COLO829 (cell line): ENCODE results near the gene ZBTB16.

Experiments
- DNase-seq: peaks from one replicate; pipeline ENCODE4 v3.0.0; 2012; ENCODE audit warnings: low spot score

The ZBTB16 gene

DNA sequence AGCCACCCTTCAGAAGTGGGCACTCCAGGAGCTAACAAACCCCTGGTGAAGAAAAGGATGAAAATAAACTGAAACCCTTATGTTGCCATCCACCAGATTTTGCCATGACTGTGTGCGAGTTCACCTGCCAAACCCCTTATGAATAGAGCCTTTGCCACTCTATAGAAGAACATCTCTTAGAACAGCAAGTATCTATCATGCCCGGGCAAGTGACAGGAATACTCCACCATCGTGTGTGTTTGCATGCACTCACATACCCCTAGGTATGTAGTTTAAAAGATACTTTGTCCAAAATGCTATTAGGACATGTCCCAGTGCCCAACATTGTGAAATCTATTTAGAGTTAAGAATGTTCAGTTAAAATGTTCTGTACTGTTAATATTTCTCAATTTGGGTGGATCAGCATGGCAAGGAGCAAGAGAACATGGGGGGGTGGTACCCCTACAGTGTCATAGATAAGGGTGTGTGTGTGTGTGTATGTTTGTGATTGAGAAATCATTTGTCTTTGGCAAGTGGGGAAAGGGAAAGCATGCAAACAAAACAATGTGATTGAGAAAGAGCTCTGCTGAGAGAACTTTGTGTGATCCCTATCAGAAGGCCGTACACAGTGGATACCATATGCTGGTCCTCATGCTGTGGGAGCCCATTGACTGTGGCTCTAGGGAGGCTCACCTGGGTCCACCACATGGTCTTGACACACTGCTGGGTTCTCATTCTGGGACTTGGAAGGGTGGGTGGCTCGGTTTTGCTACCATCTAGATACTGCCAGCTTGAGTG is 94.9 kb downstream of the ZBTB16 start:
- no peak for DNase-seq

GRCh38 chr11:114155116-114155515 is 95.6 kb downstream of the ZBTB16 start:
- DNase-seq = no peak

DNA sequence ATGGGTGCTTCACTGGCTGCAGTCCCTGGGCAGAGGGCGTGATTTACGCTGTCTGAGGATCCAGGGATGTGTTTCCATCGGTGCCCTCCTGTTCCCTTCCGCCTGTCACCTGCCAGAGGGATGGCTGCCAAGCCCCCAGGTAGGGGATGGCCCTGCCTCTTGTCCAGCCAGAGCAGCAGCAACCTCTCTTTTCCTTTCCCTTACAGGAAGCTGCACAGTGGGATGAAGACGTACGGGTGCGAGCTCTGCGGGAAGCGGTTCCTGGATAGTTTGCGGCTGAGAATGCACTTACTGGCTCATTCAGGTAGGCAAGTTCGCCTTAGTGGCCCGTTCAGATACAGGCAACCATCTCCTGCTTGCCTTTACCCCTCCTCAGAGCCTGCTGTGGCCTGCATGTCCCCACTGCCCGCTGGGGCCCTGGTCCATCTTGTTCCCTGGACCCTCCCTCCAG is 96.6 kb downstream of the ZBTB16 start:
- no peak for DNase-seq

GRCh38 chr11:114156782-114157181 is 97.3 kb downstream of the ZBTB16 start:
- DNase-seq = no peak

GRCh38 chr11:114157476-114158050 is 98.1 kb downstream of the ZBTB16 start:
- no peak for DNase-seq

DNA sequence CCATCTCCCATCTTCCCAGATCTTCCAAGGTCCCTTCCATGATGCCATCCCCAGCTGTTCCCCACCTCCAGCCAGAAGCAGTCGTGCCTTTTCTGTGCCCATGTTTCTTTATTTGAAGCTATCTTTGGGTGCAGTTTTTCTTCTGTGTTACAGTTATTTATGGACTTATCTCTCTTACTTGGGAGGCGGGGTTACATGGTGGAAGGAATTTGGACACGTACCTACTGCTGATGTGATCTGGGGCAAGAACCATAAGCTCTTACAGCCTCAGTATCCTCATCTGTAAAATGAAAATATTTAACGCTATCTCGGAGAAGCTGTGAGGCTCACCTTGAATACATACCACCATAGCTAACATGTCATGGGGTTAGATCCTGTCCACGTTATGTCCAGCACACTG is 98.9 kb downstream of the ZBTB16 start:
- DNase-seq = no peak

- DNase-seq = no peak
Measured at GRCh38 chr11:114158886-114159285, 99.4 kb downstream of the ZBTB16 start.

- DNase-seq = no peak
Measured at GRCh38 chr11:114159320-114159719, 99.8 kb downstream of the ZBTB16 start.

DNA sequence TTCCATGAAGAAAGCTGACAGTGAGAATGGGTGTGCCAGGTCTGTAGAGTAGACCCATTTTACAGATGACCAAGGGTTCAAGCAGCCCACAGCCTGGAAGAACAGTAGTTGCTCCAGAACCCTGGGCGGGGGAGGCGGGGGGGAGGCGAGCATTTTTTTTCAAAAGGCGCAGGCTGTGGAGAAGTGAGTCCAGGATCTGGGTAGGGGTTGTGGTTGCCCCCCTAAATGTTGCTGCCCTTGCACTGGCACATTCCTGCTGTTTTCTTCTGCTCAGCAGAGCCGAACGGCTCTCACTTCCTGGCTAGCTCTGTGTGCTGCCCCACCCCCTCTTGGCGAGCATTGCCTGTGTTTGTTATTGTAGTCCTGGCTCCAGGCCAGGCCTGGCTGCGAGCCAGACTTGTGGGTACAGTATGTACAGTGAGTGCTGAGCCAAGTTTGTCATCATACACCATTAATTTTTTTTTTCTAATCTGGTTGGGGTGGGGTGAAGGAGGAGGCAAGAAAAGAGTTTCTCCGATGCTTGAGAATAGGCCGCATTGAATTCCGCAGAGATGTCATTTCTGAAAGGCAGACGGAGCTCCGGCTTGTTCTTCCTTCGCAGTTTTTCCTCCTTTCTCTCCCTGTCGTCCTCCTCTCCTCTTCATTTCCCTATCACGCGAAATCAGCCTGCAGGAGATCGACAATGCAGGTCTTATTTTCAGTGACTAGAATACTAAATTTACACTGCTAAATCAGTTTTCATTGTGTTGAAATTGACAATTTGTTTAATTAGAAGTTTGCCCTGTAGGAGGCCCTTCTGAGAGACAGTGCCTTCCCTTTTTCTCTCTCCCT is 100.5 kb downstream of the ZBTB16 start:
- peak; percentile 89 for DNase-seq

DNA sequence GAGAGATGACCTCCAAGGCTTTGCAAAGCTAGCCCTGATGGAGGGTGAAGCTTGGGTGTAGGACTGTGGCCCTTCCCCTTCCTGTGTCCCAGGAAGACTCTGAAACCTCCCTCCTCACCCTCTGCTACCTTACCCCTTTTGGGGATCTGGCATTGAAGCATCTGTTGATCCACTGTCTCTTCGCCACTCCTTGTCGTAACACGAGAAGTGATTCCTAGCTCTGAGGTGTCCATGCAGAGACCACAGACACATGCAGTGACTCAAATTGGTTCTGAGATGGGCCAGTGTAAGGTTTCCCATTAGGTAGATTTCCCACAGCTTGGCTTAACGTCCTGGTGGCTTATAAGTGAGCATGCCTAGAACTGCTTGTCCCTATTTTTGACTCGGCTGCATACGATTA is 101.4 kb downstream of the ZBTB16 start:
- no peak for DNase-seq

GRCh38 chr11:114161486-114162250 is 102.2 kb downstream of the ZBTB16 start:
- DNase-seq = no peak

- DNase-seq = peak; percentile 42
Measured at GRCh38 chr11:114162719-114163123, 103.2 kb downstream of the ZBTB16 start.

DNA sequence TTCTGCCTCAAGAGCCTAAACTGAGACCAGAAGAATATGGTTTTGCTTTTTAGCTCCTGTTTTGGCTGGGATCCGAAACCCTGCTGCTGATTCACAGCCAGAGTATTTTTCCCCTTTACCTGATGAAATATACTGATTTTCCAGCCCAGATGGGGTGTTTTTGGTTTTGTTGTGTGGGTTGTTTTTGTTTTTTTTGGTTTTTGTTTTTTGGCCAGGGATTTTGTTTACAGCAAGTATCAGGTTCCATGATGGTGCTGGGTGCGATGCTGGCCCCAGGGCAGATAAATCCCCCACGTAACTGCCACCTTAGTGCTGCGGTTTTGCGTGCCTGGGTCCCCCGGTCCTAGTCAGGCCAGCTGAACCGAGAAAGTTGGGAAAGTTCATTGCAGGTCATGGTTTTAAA is 103.7 kb downstream of the ZBTB16 start:
- DNase-seq = no peak

- DNase-seq = no peak
Measured at GRCh38 chr11:114163830-114164401, 104.4 kb downstream of the ZBTB16 start.

DNA sequence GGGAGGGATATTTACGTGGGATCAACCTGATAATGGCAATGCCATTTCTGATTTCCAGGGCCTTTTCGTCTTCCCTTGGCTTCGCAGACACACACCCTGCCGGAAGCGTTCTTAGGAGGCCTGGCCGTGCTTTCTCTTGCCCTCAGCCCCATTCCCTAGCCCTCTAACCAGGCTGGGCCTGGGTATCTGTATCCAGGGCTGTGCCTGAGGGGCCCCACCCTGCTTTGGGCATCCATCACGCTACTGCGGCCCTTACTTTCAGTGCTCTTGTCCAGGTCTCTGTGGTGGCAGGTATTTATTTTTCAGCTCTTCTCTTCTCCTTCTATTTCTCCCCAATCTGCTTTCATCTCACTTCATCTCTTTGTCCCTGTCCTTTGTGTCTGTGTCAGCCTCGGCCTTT is 105.0 kb downstream of the ZBTB16 start:
- DNase-seq = no peak

GRCh38 chr11:114165326-114166230 is 106.1 kb downstream of the ZBTB16 start:
- DNase-seq = no peak

DNA sequence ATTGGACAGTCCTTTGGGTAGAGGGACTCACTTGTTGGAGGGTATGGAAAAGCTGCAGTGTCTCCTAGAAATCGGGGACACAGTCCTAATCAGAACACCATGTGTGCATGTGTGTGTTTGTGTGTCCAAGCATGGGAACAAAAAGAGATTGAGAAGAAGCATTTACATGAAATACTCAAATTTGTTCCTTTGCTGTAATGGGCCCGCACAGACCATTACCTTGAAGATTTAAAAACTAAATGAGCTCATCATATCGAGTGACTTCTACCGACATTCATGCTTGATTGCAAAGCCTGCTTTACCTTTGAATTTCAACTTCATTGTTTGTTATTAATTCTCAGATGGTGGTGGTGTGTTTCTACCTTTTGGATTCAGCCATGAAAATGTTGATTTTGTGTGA is 106.9 kb downstream of the ZBTB16 start:
- no peak for DNase-seq

GRCh38 chr11:114166897-114167323 is 107.4 kb downstream of the ZBTB16 start:
- DNase-seq = peak; percentile 79

DNA sequence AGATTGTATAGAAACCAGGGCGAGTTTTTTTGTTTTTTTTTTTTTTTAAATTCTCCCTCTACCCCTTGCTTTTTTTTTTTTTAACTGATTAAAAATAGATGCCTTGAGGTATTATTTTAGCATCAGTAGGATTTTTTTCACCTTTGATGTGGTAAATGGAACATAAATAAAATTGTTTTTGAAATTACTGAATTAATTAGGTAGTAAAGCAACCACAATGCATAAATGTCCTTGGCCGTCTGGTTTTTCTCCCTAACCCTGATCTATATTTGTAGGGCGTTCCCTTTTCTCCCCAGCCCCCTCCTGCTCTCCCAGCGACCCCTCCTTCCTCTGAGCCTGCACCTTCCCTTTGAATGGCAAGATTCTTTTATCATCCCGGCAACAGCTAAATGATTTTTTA is 107.8 kb downstream of the ZBTB16 start:
- DNase-seq = no peak

DNA sequence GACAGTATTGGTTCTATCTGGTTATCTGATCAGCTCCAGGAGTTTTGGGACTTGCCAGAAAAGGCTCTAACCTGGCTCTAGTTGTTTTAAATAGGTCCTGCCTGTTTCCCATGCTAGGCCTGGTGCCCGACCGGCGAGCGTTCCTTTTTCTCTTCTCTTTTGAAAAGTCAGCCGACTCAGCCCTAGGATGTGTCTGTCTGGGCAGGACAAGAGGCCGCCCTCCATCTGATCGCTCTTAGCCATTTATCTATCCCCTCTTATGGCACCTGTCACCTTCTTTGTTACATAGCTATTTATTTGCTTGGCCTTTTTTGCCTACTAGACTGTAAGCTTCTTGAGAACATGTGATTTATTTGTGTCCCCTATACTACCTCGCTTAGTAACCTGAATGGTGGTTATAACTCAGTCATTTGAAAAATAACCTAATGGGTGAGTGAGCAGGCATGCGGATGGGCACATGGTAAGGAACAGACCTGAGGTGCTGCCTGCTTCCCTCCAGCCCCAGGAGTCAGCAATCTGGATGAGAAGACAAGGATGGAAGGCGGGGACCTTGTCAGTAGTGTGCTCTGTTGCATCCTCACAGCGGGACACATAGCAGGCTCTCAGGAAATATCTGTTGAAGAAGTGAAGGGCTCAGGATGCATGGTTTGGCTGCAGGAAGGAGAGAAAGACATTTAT is 108.4 kb downstream of the ZBTB16 start:
- no peak for DNase-seq
